OCI-LY1 (cell line): ENCODE measurements around the gene GRPEL2.

ENCODE experiments used
- CTCF ChIP-seq: fragments of 200-600 bp; sonication (generic), shearing (Covaris generic); IDR thresholded peaks from 2 replicates; pipeline ENCODE4 v1.5.1; 2017; ENCODE audit warnings: mild to moderate bottlenecking, antibody characterized with exemption, low read length, moderate library complexity, mixed read lengths
- EZH2 ChIP-seq: fragments of 200-600 bp; sonication (generic), shearing (Covaris generic); IDR thresholded peaks from 2 replicates; pipeline ENCODE4 v1.8.0; 2017; ENCODE audit warnings: borderline replicate concordance, mixed run types, mild to moderate bottlenecking, antibody characterized with exemption, low read length, moderate library complexity, mixed read lengths

GRCh38 chr5:149315753-149316152 lies 29.5 kb upstream of the GRPEL2 start:
- TF ChIP-seq CTCF (no peak), EZH2 (no peak)
